Activated T-helper 1 cell treated with anti-CD3 and anti-CD28 coated beads, Interleukin-12 subunit alpha, Interleukin-12 subunit beta, Interleukin-2, Interleukin-4 antibody, amounts not matched to agents 30 ng/mL and 10 ng/mL and 1 ng/mL, durations not matched to agents 14 hours and 24 hours and 36 hours (primary cell): ENCODE results near the gene SYNGR3. TPM values are rescaled to one million over a fixed set of nuclear protein-coding genes. Genes with fewer than 3 reads are reported as not detected.
"Not testable (repeated sequence)": the region's sequence is repeated elsewhere in the genome, so short reads cannot be mapped to it uniquely, and the experiment has no call there.

ENCODE experiments used
- DNase-seq: peaks from one replicate; pipeline ENCODE4 v3.0.0; 2021; ENCODE audit warnings: low spot score
- H3K27ac Mint-ChIP-seq: one replicate; pipeline ENCODE4 v1.8.0; 2021; ENCODE audit warnings: mild to moderate bottlenecking, mixed read lengths
- H3K27me3 Mint-ChIP-seq: one replicate; pipeline ENCODE4 v1.8.0; 2022; ENCODE audit warnings: mild to moderate bottlenecking, moderate library complexity, mixed read lengths; ENCODE audit not compliant: insufficient read depth
- H3K36me3 Mint-ChIP-seq: one replicate; pipeline ENCODE4 v1.8.0; 2021; ENCODE audit warnings: low read depth, mixed read lengths
- H3K4me1 Mint-ChIP-seq: one replicate; pipeline ENCODE4 v1.8.0; 2021; ENCODE audit warnings: low read depth, mixed read lengths
- H3K4me3 Mint-ChIP-seq: one replicate; pipeline ENCODE4 v1.8.0; 2021; ENCODE audit warnings: mild to moderate bottlenecking, moderate library complexity, mixed read lengths
- H3K9me3 Mint-ChIP-seq: one replicate; pipeline ENCODE4 v1.8.0; 2021; ENCODE audit warnings: mixed read lengths
- intact Hi-C: fragments of 100-400 bp; cut with micrococcal nuclease; formaldehyde crosslinking; loops from one replicate; pipeline ENCODE4 v1.15.1; 2024
- total RNA-seq: library from RNA; stranded (reverse); gene quantifications from 2 replicates; pipeline ENCODE4 v1.2.3, GENCODE V29; 2022

The SYNGR3 gene
- total RNA-seq, 1 donor from 2014 or later = 26.3 TPM

DNA sequence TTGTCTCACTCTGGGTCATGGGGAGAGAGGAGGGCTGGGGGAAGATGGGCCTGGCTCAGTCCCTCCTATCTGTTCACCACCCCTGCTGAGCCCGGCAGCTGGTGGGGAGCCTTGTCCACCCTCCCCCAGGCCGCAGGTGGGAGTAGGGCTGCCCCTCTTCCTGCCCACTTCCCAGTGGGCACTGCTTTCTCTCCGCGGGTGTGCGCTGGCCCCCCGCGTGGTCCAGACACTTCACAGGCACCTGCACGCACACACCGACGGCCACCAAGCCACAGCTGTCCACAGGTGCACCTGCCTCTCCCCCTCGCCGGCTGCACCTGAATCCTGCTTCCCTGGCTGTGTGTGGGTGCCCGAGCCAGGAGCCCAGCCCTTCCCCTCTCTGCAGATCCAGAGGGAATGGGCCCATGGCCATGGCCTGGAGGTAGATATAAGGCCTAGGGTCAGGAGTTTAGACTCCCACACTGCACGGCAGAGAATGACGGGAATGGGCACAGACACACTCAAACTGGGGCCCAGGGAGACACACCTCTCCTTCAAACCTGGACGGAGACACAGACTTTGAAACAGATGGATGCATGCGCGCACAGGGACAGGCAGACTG, 39.0 kb downstream of the SYNGR3 start:
- DNase-seq = no peak
- Mint-ChIP-seq H3K27ac (no peak overlapping the region), H3K9me3 (no peaks in the 10 kb centered on the region), H3K36me3 (no peaks in the 10 kb centered on the region), H3K4me3 (no peak overlapping the region), H3K27me3 (peaks cover 16% of the 10 kb centered on the region), H3K4me1 (no peaks in the 10 kb centered on the region)
- intact Hi-C loops = loop anchor here (10.0 kb wide), 1 partner anchor 236 kb away; the partner anchor contains the start of gene RNPS1

DNA sequence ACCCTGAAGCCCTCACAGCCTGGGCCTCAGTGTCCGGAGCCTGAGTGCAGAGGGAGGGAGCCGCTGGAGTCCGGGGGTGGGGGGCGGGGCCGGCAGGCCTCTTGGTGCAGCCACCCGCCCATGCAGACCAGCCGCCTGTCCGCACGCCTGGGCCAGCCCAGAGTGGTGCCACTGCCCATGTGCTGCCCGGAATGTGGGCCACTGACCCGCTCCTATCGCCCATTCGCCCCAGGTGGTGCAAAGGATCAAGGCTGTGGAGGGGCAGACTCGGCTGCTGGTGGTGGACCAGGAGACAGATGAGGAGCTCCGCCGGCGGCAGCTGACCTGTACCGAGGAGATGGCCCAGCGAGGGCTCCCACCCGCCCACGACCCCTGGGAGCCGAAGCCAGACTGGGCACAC, 39.6 kb downstream of the SYNGR3 start:
- DNase-seq = no peak
- Mint-ChIP-seq H3K9me3 (no peaks in the 10 kb centered on the region), H3K27me3 (peaks cover 16% of the 10 kb centered on the region), H3K4me1 (no peaks in the 10 kb centered on the region), H3K4me3 (no peak overlapping the region), H3K36me3 (no peaks in the 10 kb centered on the region), H3K27ac (no peak overlapping the region)
- intact Hi-C loops = loop anchor here (10.0 kb wide), 1 partner anchor 235 kb away; the partner anchor contains the start of gene RNPS1

DNA sequence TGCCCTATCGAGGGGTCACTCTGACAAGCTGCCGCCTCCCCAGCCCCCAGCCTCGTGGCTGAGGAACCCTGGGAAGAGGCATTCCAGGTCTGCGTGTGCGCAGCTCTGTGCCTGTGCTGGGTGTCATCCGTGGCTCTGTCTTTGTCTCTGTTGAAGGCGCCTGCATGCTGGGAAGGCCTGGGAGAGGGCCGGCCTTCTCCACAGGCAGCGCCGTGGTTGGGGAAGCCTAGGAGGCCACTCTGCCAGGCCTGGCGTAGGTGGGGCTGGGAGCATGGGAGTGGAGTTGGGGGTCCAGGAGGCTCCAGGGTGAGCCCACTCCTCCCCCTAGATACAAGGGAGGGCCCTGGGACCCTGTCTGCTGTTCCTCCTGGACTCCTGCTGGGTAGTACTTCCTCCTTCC, 40.3 kb downstream of the SYNGR3 start:
- no peak overlapping the region for H3K27ac Mint-ChIP-seq
- H3K36me3 Mint-ChIP-seq = no peaks in the 10 kb centered on the region
- no peak for DNase-seq
- peaks cover 16% of the 10 kb centered on the region for H3K27me3 Mint-ChIP-seq
- H3K4me3 Mint-ChIP-seq = no peak overlapping the region
- no peaks in the 10 kb centered on the region for H3K4me1 Mint-ChIP-seq
- no peaks in the 10 kb centered on the region for H3K9me3 Mint-ChIP-seq
- intact Hi-C loops = no loop called here

DNA sequence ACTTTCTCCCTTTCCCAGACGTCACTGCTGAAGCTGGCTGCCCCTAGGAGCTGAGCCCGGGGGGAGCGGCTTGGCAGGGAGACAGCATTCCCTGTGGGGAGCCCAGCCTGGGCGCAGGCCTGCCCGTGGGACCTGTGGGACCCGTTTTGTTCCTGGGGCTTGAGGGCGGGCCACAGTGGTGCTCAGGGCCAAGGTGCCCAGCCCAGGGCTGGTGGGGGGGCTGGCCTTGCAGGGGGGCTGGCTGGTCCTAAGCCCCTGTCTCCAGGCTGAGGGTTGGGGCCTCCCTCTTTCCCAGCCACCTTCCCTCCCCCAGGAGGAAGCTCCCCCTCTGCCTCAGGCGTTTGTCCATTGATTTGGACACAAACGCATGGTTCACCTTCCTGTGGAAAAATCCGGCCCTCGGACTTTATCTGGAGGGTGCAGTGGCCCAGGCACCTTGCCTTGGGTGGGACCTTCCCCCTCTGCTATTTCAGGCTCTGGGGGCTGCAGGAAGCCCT, 41.4 kb downstream of the SYNGR3 start:
- H3K27ac Mint-ChIP-seq = no peak overlapping the region
- no peaks in the 10 kb centered on the region for H3K4me1 Mint-ChIP-seq
- DNase-seq = no peak
- H3K9me3 Mint-ChIP-seq = no peaks in the 10 kb centered on the region
- H3K36me3 Mint-ChIP-seq = no peaks in the 10 kb centered on the region
- intact Hi-C loops = no loop called here
- H3K27me3 Mint-ChIP-seq = peaks cover 12% of the 10 kb centered on the region
- H3K4me3 Mint-ChIP-seq = no peak overlapping the region

DNA sequence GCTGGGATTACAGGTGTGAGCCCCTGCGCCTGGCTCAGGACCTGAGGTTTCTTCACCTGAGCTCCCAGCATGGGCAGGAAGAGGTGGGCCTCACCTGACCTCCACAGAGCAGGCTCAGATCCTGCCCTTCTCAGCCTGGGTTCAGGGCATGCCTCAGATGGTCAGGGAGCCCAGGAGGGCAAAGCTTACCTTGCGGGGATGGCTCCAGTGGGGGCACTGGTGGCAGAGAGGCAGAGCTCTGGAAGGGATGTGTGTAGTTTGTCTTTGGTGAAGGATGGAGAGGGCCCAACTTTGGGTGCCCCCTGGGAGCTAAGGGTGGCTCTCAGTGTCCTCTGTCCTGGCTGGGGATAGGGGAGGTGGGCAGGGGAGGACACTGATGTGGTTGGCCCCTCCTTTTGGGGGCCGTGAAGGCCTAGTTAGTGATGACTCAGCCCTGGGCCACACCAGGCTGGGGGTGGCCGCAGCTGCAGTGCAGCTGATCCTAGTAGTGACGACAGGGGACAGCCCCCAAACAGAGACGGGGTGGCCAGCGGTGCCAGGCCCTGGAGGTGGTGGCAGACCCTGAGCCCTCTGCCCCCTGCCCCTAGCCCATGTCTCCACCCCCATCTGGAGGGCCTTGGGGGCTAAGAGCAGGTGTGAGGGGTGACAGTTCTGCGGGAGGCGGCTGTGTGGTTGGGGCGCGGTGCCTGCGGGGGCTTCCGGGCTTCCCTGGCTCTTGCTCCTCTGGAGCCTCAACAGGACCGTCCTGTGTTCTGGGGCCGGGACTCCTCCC, 42.7 kb downstream of the SYNGR3 start:
- no peaks in the 10 kb centered on the region for H3K9me3 Mint-ChIP-seq
- H3K36me3 Mint-ChIP-seq = no peaks in the 10 kb centered on the region
- H3K27me3 Mint-ChIP-seq = peaks cover 10% of the 10 kb centered on the region
- intact Hi-C loops = no loop called here
- H3K4me1 Mint-ChIP-seq = no peaks in the 10 kb centered on the region
- no peak overlapping the region for H3K27ac Mint-ChIP-seq
- no peak overlapping the region for H3K4me3 Mint-ChIP-seq
- no peak for DNase-seq

DNA sequence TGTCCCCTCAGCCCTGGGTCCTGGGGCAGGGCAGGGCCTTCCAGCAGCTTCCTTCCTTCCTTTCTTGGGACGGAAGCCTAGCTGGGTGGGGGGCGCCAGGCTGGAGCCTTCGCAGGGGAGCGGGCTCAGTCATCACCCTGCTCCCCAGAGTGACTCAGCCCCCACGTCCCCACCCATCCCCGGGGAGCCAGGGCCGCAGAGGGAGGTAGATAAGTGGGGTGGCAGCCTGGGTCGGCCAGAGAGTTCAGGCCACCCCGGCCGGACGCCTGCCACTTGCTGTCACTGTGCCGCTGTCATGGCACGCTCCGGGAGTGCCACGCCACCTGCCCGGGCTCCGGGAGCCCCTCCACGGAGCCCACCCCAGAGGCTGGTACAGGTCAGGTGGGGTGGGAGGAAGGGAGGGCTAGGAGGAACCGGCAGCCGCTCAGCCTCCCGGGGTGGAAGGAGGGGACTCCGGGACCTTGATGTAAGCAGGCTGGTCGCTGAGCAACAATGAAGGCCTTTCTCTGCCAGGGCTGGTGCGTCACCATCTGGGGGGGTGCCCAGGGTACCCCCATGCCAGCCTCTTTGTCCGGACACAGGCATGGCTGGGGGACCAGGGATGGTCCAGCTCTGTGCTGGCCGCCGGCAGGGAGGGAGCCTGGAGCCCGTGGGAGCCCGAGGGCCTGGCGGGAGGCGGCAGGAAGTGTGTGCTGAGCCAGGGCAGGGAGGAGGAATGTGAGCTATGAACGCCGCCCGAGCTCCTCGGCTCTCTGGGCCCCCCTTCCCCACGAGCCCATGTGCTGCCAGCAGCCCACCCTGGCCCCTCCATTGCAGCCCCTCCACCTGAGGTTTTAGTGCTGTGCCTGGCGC, 43.5 kb downstream of the SYNGR3 start:
- no peak overlapping the region for H3K27ac Mint-ChIP-seq
- H3K9me3 Mint-ChIP-seq = no peaks in the 10 kb centered on the region
- H3K4me1 Mint-ChIP-seq = no peaks in the 10 kb centered on the region
- H3K36me3 Mint-ChIP-seq = no peaks in the 10 kb centered on the region
- H3K27me3 Mint-ChIP-seq = peaks cover 2% of the 10 kb centered on the region
- intact Hi-C loops = no loop called here
- DNase-seq = no peak
- H3K4me3 Mint-ChIP-seq = no peak overlapping the region

DNA sequence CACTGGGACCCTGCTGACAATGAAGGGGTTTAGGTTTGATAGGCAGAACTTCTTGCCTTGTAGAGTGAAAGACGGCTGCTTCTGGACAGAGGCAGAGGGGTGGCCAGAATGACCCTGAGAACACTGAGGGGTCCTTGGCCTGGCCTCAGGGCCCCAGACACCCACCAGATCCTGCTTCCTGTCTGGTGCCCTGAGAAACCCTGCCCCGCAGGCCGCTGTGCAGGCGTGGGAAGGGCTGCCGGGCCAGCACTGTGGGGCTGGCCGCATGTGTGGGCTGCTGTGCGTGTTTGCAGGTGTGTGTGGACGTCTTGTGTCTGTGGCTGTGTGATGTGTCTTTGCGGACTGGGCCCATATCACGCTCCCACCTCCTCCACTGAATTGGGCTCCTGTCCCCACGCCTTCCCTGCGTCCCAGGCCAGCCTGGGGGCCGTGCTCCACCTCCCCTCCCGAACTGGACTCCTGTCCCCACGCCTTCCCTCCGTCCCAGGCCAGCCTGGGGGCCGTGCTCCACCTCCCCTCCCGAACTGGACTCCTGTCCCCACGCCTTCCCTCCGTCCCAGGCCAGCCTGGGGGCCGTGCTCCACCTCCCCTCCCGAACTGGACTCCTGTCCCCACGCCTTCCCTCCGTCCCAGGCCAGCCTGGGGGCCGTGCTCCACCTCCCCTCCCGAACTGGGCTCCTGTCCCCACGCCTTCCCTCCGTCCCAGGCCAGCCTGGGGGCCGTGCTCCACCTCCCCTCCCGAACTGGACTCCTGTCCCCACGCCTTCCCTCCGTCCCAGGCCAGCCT, 44.3 kb downstream of the SYNGR3 start:
- H3K9me3 Mint-ChIP-seq, H3K4me1 Mint-ChIP-seq, H3K36me3 Mint-ChIP-seq, H3K4me3 Mint-ChIP-seq, H3K27me3 Mint-ChIP-seq, intact Hi-C loops, H3K27ac Mint-ChIP-seq, DNase-seq: not testable (repeated sequence)

DNA sequence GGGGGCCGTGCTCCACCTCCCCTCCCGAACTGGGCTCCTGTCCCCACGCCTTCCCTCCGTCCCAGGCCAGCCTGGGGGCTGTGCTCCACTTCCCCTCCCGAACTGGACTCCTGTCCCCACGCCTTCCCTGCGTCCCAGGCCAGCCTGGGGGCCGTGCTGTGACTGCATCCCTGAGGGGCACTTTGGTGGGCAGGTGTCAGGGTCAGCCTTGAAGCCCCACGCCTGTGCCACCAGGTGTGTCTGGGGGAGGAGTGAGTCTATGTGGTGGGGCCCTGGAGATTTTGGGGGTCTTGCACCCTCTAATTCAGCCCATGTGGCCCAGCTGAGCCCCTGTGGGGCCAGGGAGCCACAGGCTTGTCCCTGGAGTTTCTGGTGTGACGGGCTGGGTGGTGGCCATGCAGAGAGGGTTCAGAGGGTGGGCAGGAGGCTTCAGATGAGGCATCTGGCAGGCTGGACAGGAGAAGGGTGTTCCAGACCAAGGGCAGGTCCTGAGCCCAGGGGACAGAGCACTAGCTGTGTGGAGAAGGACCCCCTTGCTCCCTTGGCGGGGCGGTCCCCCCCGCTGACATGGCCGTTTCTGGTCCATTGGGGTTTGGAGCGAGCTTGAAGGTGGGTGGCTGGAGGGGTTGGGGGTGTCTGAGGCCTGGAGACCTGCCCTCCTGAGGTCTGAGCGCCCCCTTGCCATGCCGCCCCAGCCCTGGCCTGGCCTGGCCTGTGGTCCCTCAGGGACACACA, 45.1 kb downstream of the SYNGR3 start:
- Mint-ChIP-seq H3K27ac (no peak overlapping the region), H3K27me3 (no peaks in the 10 kb centered on the region), H3K36me3 (no peaks in the 10 kb centered on the region), H3K4me3 (no peak overlapping the region), H3K9me3 (no peaks in the 10 kb centered on the region), H3K4me1 (no peaks in the 10 kb centered on the region)
- no peak for DNase-seq
- intact Hi-C loops = no loop called here

DNA sequence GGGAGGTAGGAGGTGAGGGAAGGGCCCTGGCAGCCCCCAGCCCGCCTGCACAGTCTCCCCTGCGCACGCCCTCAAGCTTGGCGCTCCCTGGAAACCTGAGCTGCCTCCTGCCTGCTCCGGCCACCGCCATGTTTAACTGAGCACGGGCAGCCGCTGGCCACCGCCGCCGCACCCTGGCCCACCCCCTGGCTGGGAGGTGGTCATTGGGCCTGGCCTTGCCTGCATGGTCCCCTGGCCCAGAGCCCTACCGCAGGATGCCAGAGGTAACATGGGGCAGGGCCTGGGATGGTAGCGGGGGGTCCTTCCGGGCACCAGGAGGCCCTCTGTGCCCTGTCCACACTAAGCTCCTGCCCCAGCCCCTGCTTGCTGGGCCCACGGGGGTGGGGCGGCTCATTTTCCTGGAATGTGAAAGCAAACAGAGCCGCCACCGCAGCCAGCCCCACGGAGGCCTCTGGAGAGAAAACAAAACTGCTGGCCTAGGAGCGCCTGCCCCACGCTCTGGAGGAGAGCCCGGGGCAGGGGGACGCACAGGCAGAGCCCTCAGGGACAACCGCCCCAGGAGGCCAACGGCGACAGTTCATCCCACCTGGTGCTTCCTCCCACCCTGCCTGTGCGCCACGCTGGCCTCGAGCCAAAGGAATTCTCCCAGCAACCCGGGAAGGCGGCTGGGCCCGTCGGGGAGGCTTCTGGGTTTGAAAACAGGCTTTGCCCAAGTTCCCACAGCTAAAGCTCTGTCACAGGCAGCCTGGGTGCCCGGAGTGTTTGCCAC, 45.8 kb downstream of the SYNGR3 start:
- intact Hi-C loops = no loop called here
- no peak for DNase-seq
- no peaks in the 10 kb centered on the region for H3K4me1 Mint-ChIP-seq
- no peaks in the 10 kb centered on the region for H3K9me3 Mint-ChIP-seq
- no peaks in the 10 kb centered on the region for H3K27me3 Mint-ChIP-seq
- no peaks in the 10 kb centered on the region for H3K36me3 Mint-ChIP-seq
- no peak overlapping the region for H3K27ac Mint-ChIP-seq
- no peak overlapping the region for H3K4me3 Mint-ChIP-seq

DNA sequence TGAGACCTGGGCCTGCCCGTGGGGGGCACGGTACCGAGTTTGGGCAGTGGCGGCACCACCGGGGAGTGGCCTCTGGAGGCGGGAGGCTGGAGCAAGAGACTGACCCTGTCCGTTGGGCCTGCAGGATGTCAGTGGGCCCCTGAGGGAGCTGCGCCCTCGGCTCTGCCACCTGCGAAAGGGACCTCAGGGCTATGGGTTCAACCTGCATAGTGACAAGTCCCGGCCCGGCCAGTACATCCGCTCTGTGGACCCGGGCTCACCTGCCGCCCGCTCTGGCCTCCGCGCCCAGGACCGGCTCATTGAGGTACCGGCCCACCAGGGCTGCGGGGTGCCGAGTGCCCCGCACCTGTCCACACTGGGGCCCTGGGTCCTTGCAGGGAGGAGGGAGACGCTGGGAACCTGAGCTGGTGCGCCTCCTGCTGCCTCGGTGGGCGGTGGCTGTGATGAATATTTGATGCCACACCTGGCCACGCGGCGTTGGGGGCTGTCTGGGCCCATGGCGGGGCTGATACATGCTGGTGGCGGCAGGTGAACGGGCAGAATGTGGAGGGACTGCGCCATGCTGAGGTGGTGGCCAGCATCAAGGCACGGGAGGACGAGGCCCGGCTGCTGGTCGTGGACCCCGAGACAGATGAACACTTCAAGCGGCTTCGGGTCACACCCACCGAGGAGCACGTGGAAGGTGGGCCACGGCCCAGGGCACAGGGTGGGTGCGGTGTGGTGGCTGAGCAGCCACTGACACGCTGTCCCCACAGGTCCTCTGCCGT, 46.6 kb downstream of the SYNGR3 start:
- H3K4me3 Mint-ChIP-seq = no peak overlapping the region
- intact Hi-C loops = no loop called here

DNA sequence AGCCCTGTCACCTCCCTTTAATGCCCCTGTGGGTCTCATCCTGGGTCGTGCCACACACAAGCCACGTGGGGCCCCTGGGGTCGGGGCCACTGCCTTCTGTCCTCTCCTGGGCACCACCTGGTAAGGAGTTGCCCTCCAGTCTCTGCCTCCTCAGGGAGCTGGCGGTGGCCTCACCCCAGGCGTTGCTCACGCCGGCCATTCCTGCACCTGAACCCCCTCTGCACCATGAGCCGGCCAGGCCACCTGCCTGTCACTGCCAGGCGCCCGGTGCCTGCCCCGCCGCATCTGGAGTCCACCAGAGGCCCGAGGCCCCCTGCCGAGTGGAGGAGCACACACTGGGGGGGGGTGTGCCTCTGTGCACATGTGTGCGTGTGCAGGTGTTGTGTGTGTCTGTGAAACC, 47.3 kb downstream of the SYNGR3 start:
- no peak for DNase-seq
- Mint-ChIP-seq H3K4me1 (no peaks in the 10 kb centered on the region), H3K27me3 (no peaks in the 10 kb centered on the region), H3K36me3 (no peaks in the 10 kb centered on the region), H3K27ac (no peak overlapping the region), H3K9me3 (no peaks in the 10 kb centered on the region), H3K4me3 (no peak overlapping the region)
- intact Hi-C loops = no loop called here

More for the DNA sequence above, 46.6 kb downstream of the SYNGR3 start:
- H3K27ac Mint-ChIP-seq = no peak overlapping the region
- no peaks in the 10 kb centered on the region for H3K9me3 Mint-ChIP-seq
- DNase-seq = no peak
- H3K4me1 Mint-ChIP-seq = no peaks in the 10 kb centered on the region
- no peaks in the 10 kb centered on the region for H3K27me3 Mint-ChIP-seq
- no peaks in the 10 kb centered on the region for H3K36me3 Mint-ChIP-seq
